MCF 10A (cell line): ENCODE measurements around the gene STAMBPL1. TPM values are rescaled to one million over a fixed set of nuclear protein-coding genes. Genes with fewer than 3 reads are reported as not detected.
"Not testable (repeated sequence)": the region's sequence is repeated elsewhere in the genome, so short reads cannot be mapped to it uniquely, and the experiment has no call there.

Experiments
- BruUV-seq: library from RNA; stranded (reverse); fragments of 400-500 nt; replicated peaks from 2 replicates; lab custom pipeline; 2021; lab: Mats Ljungman, UMichigan
- CTCF ChIA-PET: fragments of 300-600 bp; sonication (Branson Sonifier 250); formaldehyde crosslinking; extraction: SDS; loops from one replicate; lab custom pipeline; 2021; ENCODE audit warnings: antibody characterized with exemption, inconsistent platforms; lab: Yijun Ruan, JAX
- POLR2A ChIA-PET: fragments of 300-600, 350-650 bp; sonication (Branson Sonifier 250); formaldehyde crosslinking; extraction: SDS; loops from one replicate; lab custom pipeline; 2020; ENCODE audit warnings: antibody characterized with exemption, inconsistent platforms; lab: Yijun Ruan, JAX
- DNase-seq: peaks from one replicate; pipeline ENCODE4 v3.0.0-alpha.2; 2018; ENCODE audit not compliant: unreplicated experiment
- H3K27ac Mint-ChIP-seq: one replicate; pipeline ENCODE4 v1.8.0; 2022; ENCODE audit warnings: mild to moderate bottlenecking, low read depth, mixed read lengths; ENCODE audit not compliant: unreplicated experiment
- H3K27me3 Mint-ChIP-seq: one replicate; pipeline ENCODE4 v1.8.0; 2022; ENCODE audit warnings: mixed read lengths; ENCODE audit not compliant: insufficient read depth, unreplicated experiment
- H3K36me3 Mint-ChIP-seq: one replicate; pipeline ENCODE4 v1.8.0; 2022; ENCODE audit warnings: mild to moderate bottlenecking, moderate library complexity, mixed read lengths; ENCODE audit not compliant: insufficient read depth, unreplicated experiment
- H3K4me1 Mint-ChIP-seq: one replicate; pipeline ENCODE4 v1.8.0; 2022; ENCODE audit warnings: mixed read lengths; ENCODE audit not compliant: insufficient read depth, unreplicated experiment
- H3K4me3 Mint-ChIP-seq: one replicate; pipeline ENCODE4 v1.8.0; 2022; ENCODE audit warnings: mild to moderate bottlenecking, moderate library complexity, mixed read lengths; ENCODE audit not compliant: unreplicated experiment
- H3K9me3 Mint-ChIP-seq: one replicate; pipeline ENCODE4 v1.8.0; 2022; ENCODE audit warnings: mixed read lengths; ENCODE audit not compliant: unreplicated experiment
- intact Hi-C: fragments of 100-400 bp; cut with micrococcal nuclease; formaldehyde crosslinking; loops from 2 replicates; pipeline ENCODE4 v1.14.1; 2022
- total RNA-seq: library from RNA; stranded (reverse); gene quantifications from 2 replicates; pipeline ENCODE4 v1.2.3, GENCODE V29; 2022
- TF ChIP-seq, protein P1 (sequence below): fragments of 200-600 bp; IDR thresholded peaks from one replicate; pipeline ENCODE4 v1.8.0; 2022; ENCODE audit warnings: antibody characterized with exemption, mild to moderate bottlenecking; ENCODE audit not compliant: unreplicated experiment

STAMBPL1 gene
- total RNA-seq, 1 experiment from 2014 or later, result 29.2 TPM

DNA sequence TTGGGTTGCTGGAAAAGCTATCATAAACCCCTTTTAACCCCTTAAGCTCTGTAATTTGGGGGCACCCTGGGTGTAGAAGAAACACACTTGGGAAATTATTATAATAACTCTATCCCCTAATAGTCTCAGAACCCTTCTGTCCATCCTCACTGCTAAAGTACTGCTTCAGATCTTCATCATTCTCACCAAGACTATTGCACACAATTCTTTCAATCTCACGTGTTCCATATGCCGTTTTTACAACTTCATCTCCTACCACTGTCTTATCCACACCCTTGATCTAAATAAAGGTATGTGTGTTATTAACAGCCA lies 44.2 kb upstream of the STAMBPL1 start:
- TF ChIP-seq, protein P1, sequence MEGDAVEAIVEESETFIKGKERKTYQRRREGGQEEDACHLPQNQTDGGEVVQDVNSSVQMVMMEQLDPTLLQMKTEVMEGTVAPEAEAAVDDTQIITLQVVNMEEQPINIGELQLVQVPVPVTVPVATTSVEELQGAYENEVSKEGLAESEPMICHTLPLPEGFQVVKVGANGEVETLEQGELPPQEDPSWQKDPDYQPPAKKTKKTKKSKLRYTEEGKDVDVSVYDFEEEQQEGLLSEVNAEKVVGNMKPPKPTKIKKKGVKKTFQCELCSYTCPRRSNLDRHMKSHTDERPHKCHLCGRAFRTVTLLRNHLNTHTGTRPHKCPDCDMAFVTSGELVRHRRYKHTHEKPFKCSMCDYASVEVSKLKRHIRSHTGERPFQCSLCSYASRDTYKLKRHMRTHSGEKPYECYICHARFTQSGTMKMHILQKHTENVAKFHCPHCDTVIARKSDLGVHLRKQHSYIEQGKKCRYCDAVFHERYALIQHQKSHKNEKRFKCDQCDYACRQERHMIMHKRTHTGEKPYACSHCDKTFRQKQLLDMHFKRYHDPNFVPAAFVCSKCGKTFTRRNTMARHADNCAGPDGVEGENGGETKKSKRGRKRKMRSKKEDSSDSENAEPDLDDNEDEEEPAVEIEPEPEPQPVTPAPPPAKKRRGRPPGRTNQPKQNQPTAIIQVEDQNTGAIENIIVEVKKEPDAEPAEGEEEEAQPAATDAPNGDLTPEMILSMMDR, result no peak
- CTCF ChIA-PET, result interaction anchor here (0.7 to 19.9 kb wide), 56 partner anchors 9 to 386 kb away, joined by 3 to 588 read pairs (median 6); partner anchors contain the start of genes ANKRD22, FAS and STAMBPL1
- POLR2A ChIA-PET, result interaction anchor here (0.8 to 4.5 kb wide), 9 partner anchors 8 to 154 kb away, joined by 3 to 43 read pairs (median 4); partner anchors contain the start of genes FAS and STAMBPL1
- H3K27ac Mint-ChIP-seq, result no peak overlapping the region
- no TSS peak for BruUV-seq
- H3K4me1 Mint-ChIP-seq, result peaks cover under 1% of the 10 kb centered on the region
- H3K9me3 Mint-ChIP-seq, result no peaks in the 10 kb centered on the region
- no peak overlapping the region for H3K4me3 Mint-ChIP-seq
- H3K27me3 Mint-ChIP-seq, result no peaks in the 10 kb centered on the region
- no peaks in the 10 kb centered on the region for H3K36me3 Mint-ChIP-seq
- DNase-seq, result no peak
- intact Hi-C loops, result loop anchor here (1.0 to 2.0 kb wide), 5 partner anchors 29 to 381 kb away; partner anchors contain the start of gene STAMBPL1

DNA sequence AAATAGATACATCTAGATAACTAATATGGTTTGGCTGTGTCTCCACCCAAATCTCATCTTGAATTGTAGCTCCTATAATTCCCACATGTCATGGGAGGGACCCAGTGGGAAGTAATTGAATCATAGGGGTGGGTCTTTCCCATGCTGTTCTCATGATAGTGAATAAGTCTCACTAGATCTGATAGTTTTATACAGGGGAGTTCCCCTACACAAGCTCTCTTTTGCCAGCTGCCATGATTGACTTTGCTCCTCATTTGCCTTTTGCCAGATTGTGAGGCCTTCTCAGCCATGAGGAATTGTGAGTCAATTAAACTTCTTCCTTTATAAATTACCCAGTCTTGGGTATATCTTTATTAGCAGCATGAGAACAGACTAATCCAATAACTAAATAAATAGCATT lies 42.4 kb upstream of the STAMBPL1 start:
- CTCF ChIA-PET, result interaction anchor here (0.5 to 19.9 kb wide), 11 partner anchors 14 to 531 kb away, joined by 3 to 588 read pairs (median 3); partner anchors contain the start of gene ANKRD22
- intact Hi-C loops, H3K36me3 Mint-ChIP-seq, H3K9me3 Mint-ChIP-seq, DNase-seq, H3K4me3 Mint-ChIP-seq, H3K27me3 Mint-ChIP-seq, H3K27ac Mint-ChIP-seq, BruUV-seq, H3K4me1 Mint-ChIP-seq: not testable (repeated sequence)
- POLR2A ChIA-PET, result interaction anchor here (0.9 to 4.5 kb wide), 7 partner anchors 8 to 153 kb away, joined by 3 to 43 read pairs (median 4); partner anchors contain the start of genes ANKRD22, FAS and STAMBPL1

DNA sequence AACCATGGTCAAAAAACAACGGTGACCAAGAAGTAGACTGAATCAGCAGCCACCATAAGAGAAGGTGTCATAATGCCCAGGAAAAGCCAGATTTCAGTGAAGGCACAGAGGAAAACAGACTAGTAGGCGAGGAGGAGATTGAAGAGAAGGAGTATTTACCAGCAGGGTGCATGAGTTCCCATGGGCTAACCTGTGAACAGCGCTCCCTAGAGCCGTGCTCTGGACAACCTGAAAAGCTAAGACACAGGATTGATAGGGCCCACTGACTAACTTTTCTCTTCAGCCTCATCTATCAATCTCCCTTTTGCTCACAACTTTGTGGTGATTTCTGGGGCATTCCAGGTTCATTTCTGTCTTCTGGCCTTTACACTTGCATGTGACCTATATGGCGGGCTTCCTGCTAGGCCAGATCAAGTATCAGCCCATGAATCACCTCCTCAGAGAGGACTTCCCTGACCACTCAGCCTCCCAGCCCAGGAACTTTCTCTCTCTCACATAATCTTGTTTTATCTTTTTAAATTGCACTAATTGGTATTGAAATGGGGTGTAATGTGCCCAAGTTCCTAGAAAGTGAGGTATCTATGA lies 41.2 kb upstream of the STAMBPL1 start:
- BruUV-seq, result no TSS peak
- no peaks in the 10 kb centered on the region for H3K9me3 Mint-ChIP-seq
- H3K4me3 Mint-ChIP-seq, result no peak overlapping the region
- POLR2A ChIA-PET, result interaction anchor here (0.6 to 1.1 kb wide), 2 partner anchors 18 to 94 kb away, joined by 3 read pairs; no protein-coding TSS in a partner anchor
- no peak overlapping the region for H3K27ac Mint-ChIP-seq
- intact Hi-C loops, result no loop called here
- H3K36me3 Mint-ChIP-seq, result peaks cover 6% of the 10 kb centered on the region
- CTCF ChIA-PET, result interaction anchor here (0.7 to 19.9 kb wide), 4 partner anchors 18 to 91 kb away, joined by 3 to 588 read pairs (median 8); no protein-coding TSS in a partner anchor
- H3K27me3 Mint-ChIP-seq, result no peaks in the 10 kb centered on the region
- peaks cover 4% of the 10 kb centered on the region for H3K4me1 Mint-ChIP-seq
- TF ChIP-seq, protein P1, result no peak
- DNase-seq, result no peak

DNA sequence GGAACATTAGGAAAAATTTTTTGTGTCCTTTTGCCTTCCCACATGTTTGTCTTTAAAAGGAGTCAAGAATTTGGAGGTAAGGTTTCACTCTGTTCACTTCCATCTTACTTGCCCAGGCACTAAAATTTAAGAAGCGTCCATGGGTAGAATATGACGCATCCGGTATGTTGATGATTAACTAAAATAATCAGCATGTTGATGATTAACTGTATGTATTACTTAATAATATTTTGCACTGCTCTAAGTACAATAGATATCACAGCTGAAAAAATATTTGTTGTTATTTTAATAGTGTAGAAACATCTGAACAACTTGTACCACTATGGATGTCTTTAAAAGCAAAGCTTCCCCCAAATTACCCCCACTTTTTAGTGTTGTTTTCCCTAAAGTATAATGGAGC lies 39.9 kb upstream of the STAMBPL1 start:
- DNase-seq, result no peak
- peaks cover 4% of the 10 kb centered on the region for H3K4me1 Mint-ChIP-seq
- H3K9me3 Mint-ChIP-seq, result no peaks in the 10 kb centered on the region
- no peak overlapping the region for H3K27ac Mint-ChIP-seq
- CTCF ChIA-PET, result interaction anchor here (0.6 to 19.9 kb wide), 3 partner anchors 24 to 273 kb away, joined by 3 to 588 read pairs (median 14); no protein-coding TSS in a partner anchor
- no peak overlapping the region for H3K4me3 Mint-ChIP-seq
- POLR2A ChIA-PET, result interaction anchor here (0.7 to 1.3 kb wide), 9 partner anchors 11 to 180 kb away, joined by 3 to 5 read pairs (median 3); partner anchors contain the start of genes ANKRD22 and STAMBPL1
- H3K36me3 Mint-ChIP-seq, result peaks cover 6% of the 10 kb centered on the region
- H3K27me3 Mint-ChIP-seq, result no peaks in the 10 kb centered on the region
- no TSS peak for BruUV-seq
- intact Hi-C loops, result no loop called here
- TF ChIP-seq, protein P1, result no peak
